HFFc6 (cell line): ENCODE data around the gene ITPK1. TPM values are rescaled to one million over a fixed set of nuclear protein-coding genes. Genes with fewer than 3 reads are reported as not detected.
A peak's percentile ranks its signal among the peaks of the same experiment; 100 is the strongest.

Experiments
- DNase-seq: peaks from one replicate; pipeline ENCODE4 v3.0.0-alpha.2; 2018
- H3K27ac Mint-ChIP-seq: 2 replicates; pipeline ENCODE4 v1.8.0; 2020; ENCODE audit warnings: mild to moderate bottlenecking, mixed read lengths
- H3K27me3 Mint-ChIP-seq: 2 replicates; pipeline ENCODE4 v1.8.0; 2021; ENCODE audit warnings: mild to moderate bottlenecking, moderate library complexity, mixed read lengths; ENCODE audit not compliant: insufficient read depth
- H3K36me3 Mint-ChIP-seq: 2 replicates; pipeline ENCODE4 v1.8.0; 2021; ENCODE audit warnings: low read depth, mixed read lengths
- H3K4me1 Mint-ChIP-seq: 2 replicates; pipeline ENCODE4 v1.8.0; 2020; ENCODE audit warnings: low read depth, mixed read lengths
- H3K4me3 Mint-ChIP-seq: 2 replicates; pipeline ENCODE4 v1.8.0; 2020; ENCODE audit warnings: mild to moderate bottlenecking, moderate library complexity, mixed read lengths
- H3K9me3 Mint-ChIP-seq: 2 replicates; pipeline ENCODE4 v1.8.0; 2020; ENCODE audit warnings: mild to moderate bottlenecking, mixed read lengths
- total RNA-seq, 6 experiments: library from RNA; stranded (reverse); fragmentation: NEBNext Ultra II Directional; extraction: Animal tissue kit (Norgen Biotek cat#: 25700); gene quantifications; 2 replicates in 1 of 6; 3 replicates in 5 of 6; pipeline ENCODE4 v1.2.3, GENCODE V29; 2021
- TF ChIP-seq, protein P1 (sequence below): fragments of 200-600 bp; sonication (generic); IDR thresholded peaks from 2 replicates; pipeline ENCODE4 v1.5.0; 2021; ENCODE audit warnings: antibody characterized with exemption, mild to moderate bottlenecking

The ITPK1 gene
- total RNA-seq, 6 experiments from 2014 or later, result 27.3 to 38.1 (median 32.4) TPM

DNA sequence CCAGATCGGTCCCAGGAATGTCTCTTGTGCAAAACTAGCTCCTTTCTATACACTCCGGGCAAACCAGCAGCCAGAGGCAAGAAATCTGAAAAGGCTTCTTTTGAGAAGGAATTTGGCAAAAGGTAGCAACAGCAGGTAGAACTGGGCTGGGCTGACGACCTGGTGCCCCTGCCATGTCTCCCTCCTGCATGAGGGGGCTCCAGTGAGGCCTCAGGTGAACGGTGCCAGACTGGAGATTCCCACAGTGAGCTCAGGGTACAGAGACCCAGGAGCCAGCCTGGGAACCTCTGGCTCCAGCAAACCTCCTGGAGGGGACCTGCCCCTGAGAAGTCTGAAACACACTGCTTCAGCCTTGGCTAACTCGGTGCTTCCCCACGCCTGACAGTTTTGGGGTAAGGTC lies 10.8 kb downstream of the ITPK1 start:
- Mint-ChIP-seq H3K9me3 (no peaks in the 10 kb centered on the region), H3K4me1 (0 out of 2 replicates have a peak, but pooled peaks cover 6% of the 10 kb centered on the region), H3K27ac (peak overlapping the region; percentile 13; the same call in 1 of the 2 replicates), H3K27me3 (peaks cover 1% of the 10 kb centered on the region), H3K4me3 (no peak overlapping the region), H3K36me3 (no peaks in the 10 kb centered on the region)
- TF ChIP-seq, protein P1, sequence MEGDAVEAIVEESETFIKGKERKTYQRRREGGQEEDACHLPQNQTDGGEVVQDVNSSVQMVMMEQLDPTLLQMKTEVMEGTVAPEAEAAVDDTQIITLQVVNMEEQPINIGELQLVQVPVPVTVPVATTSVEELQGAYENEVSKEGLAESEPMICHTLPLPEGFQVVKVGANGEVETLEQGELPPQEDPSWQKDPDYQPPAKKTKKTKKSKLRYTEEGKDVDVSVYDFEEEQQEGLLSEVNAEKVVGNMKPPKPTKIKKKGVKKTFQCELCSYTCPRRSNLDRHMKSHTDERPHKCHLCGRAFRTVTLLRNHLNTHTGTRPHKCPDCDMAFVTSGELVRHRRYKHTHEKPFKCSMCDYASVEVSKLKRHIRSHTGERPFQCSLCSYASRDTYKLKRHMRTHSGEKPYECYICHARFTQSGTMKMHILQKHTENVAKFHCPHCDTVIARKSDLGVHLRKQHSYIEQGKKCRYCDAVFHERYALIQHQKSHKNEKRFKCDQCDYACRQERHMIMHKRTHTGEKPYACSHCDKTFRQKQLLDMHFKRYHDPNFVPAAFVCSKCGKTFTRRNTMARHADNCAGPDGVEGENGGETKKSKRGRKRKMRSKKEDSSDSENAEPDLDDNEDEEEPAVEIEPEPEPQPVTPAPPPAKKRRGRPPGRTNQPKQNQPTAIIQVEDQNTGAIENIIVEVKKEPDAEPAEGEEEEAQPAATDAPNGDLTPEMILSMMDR, result peak; percentile 24; the same call in 1 of the 2 replicates
- DNase-seq, result no peak

DNA sequence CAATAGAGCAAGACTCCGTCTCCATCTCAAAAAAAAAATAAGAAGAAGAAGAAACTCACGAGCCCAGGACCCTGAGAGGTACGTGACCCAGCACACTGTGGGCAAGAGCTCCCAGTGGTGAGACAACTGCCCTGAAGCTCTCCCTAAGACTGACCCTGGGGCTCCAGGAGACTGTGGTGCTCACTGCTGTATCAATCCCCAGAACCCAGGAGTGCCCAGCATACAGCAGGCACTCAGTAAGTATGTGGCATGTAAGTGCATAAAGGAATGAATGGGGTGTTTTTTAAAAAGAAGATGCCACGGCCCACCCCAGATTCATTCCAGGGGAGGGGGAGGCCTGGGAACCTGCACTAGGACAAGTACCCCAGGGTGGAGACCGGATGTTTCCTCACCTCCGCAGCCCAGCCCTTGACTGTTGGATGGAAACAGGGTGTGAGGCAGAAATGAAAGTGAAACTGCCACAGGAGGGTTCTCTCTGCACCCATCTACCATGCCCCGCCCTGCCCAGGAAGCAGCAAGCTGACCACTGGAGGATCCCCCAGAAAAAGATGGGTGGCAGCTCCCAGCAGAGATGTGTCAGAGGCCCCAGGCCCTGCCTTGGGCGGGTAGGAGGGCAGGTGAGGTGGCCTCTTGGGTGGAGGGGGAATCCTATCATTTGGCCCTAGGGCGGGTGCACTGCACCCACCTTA lies 12.2 kb downstream of the ITPK1 start:
- Mint-ChIP-seq H3K9me3 (no peaks in the 10 kb centered on the region), H3K4me3 (no peak overlapping the region; the same call in 1 of the 2 replicates), H3K27ac (no peak overlapping the region), H3K27me3 (peaks cover 1% of the 10 kb centered on the region), H3K36me3 (no peaks in the 10 kb centered on the region), H3K4me1 (0 out of 2 replicates have a peak, but pooled peaks cover 6% of the 10 kb centered on the region)
- TF ChIP-seq, protein P1, result no peak
- DNase-seq, result no peak

DNA sequence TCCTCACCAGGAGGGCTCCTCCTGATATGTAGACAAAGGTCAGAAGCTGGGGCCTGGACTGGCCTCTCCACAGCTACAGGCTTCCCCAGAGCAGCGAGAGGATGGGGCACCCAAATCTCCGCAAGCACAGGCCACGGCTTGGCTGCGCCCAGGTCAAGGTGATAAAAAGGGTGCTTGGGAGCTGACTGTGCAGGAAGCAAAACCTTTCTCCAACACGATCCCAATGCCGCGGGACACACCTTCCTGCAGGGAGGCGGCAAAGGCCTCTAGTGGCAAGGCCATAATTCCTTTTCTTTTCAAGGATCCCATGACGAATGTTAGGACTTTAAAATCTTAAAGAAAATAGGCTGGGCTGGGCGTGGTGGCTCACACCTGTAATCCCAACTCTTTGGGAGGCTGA lies 13.6 kb downstream of the ITPK1 start:
- no peaks in the 10 kb centered on the region for H3K9me3 Mint-ChIP-seq
- TF ChIP-seq, protein P1, result no peak
- no peaks in the 10 kb centered on the region for H3K36me3 Mint-ChIP-seq
- H3K27ac Mint-ChIP-seq, result no peak overlapping the region
- H3K27me3 Mint-ChIP-seq, result peaks cover 1% of the 10 kb centered on the region
- DNase-seq, result no peak
- 0 out of 2 replicates have a peak, but pooled peaks cover 6% of the 10 kb centered on the region for H3K4me1 Mint-ChIP-seq
- no peak overlapping the region for H3K4me3 Mint-ChIP-seq

DNA sequence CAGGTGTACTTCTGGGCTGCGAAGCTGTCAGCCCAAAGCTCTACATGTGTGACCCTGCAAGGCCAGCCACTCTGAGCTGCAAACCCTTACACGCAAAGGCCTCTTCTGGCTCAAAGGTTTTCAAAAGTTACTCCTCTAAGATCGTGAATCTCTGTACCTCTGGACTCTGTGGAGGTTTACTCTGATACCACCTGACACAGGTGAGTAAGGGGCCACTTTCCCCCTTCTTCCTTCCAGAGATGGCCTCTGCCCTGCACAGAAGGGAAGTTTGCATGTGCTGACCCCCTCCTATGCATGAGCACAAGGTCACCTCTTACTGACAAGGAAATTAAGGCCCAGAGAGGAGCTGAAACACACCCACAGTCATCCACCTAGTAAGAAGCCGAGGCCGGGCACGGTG lies 14.5 kb downstream of the ITPK1 start:
- Mint-ChIP-seq H3K4me1 (0 out of 2 replicates have a peak, but pooled peaks cover 6% of the 10 kb centered on the region), H3K4me3 (no peak overlapping the region), H3K27me3 (peaks cover 1% of the 10 kb centered on the region), H3K27ac (no peak overlapping the region), H3K9me3 (no peaks in the 10 kb centered on the region), H3K36me3 (peaks cover 3% of the 10 kb centered on the region; the same call in 1 of the 2 replicates)
- TF ChIP-seq, protein P1, result no peak
- DNase-seq, result no peak

DNA sequence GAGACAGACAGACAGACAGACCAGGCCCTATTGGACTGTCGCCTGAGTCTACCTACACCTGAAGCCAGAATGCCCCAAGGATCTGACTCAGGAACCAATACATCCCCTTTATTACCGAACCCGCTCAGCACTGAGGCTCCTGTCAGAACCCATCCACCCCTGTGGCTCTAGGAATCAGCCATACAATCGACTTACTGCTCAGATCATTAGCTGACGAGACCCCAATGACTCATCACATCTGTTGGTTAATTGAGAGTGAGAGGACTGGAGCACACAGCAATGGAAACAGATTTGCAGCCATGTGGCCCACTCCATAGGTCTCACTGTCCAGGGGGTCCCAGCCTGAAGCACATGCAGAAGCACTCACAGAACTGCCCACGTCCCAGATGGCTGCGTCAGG lies 15.2 kb downstream of the ITPK1 start:
- Mint-ChIP-seq H3K9me3 (no peaks in the 10 kb centered on the region), H3K4me1 (0 out of 2 replicates have a peak, but pooled peaks cover 6% of the 10 kb centered on the region), H3K36me3 (peaks cover 5% of the 10 kb centered on the region; the same call in 1 of the 2 replicates), H3K4me3 (no peak overlapping the region), H3K27me3 (peaks cover 1% of the 10 kb centered on the region), H3K27ac (no peak overlapping the region)
- no peak for DNase-seq
- TF ChIP-seq, protein P1, result no peak
